Panc1 (cell line): Measurements from ENCODE around the gene RALGPS1.

Source experiments
- CTCF ChIP-seq: fragments of 450-650 bp; IDR thresholded peaks from 2 replicates; pipeline ENCODE4 v1.5.1; 2017; ENCODE audit warnings: mild to moderate bottlenecking
- TCF7L2 ChIP-seq: IDR thresholded peaks from 2 replicates; pipeline ENCODE4 v1.6.1; 2011; ENCODE audit warnings: mild to moderate bottlenecking, low read depth, low read length, inconsistent platforms

GRCh38 chr9:126947529-126947928 is 32.9 kb downstream of the RALGPS1 start:
- TF ChIP-seq CTCF = no peak
- no peak for TF ChIP-seq TCF7L2
